ENCODE results near the gene WEE1.
A peak's percentile ranks its signal among the peaks of the same experiment; 100 is the strongest.

Gene WEE1

GRCh38 chr11:9567401-9567800, 6.1 kb upstream of the WEE1 start:
- DNase-seq: no peak

- DNase-seq: no peak
These were observed 5.2 kb upstream of the WEE1 start for GRCh38 chr11:9568161-9568853.

GRCh38 chr11:9568854-9569587, 4.4 kb upstream of the WEE1 start:
- no peak for DNase-seq

- DNase-seq: no peak
These were observed 3.8 kb upstream of the WEE1 start for GRCh38 chr11:9569588-9570164.

- no peak for DNase-seq
These were observed 3.0 kb upstream of the WEE1 start for GRCh38 chr11:9570313-9571025.

- DNase-seq: no peak
These were observed 2.3 kb upstream of the WEE1 start for GRCh38 chr11:9571071-9571762.

- DNase-seq: no peak
These were observed 1.7 kb upstream of the WEE1 start for GRCh38 chr11:9571763-9572115.

- DNase-seq: no peak
These were observed 528 bp downstream of the WEE1 start for GRCh38 chr11:9573775-9574621.

GRCh38 chr11:9574622-9575259, 1.3 kb downstream of the WEE1 start:
- peak; percentile 40 for DNase-seq

GRCh38 chr11:9575260-9576240, 2.1 kb downstream of the WEE1 start:
- DNase-seq: no peak

- DNase-seq: no peak
These were observed 3.4 kb downstream of the WEE1 start for GRCh38 chr11:9576701-9577381.

- no peak for DNase-seq
These were observed 4.1 kb downstream of the WEE1 start for GRCh38 chr11:9577556-9577955.

GRCh38 chr11:9580894-9581293, 7.4 kb downstream of the WEE1 start:
- DNase-seq: no peak

- DNase-seq: no peak
These were observed 8.2 kb downstream of the WEE1 start for GRCh38 chr11:9581556-9582161.

- no peak for DNase-seq
These were observed 17.2 kb downstream of the WEE1 start for GRCh38 chr11:9590717-9591116.

GRCh38 chr11:9594267-9595046, 21.0 kb downstream of the WEE1 start:
- no peak for DNase-seq

- no peak for DNase-seq
These were observed 23.5 kb downstream of the WEE1 start for GRCh38 chr11:9596926-9597464.

- no peak for DNase-seq
These were observed 26.7 kb downstream of the WEE1 start for GRCh38 chr11:9600166-9600565.

Data from activated CD4-positive, CD25-positive, alpha-beta regulatory T cell treated with anti-CD3 and anti-CD28 coated beads, Interleukin-2, amount 50 U/mL, for 72 hours (primary cell).